SK-N-SH (cell line): Measurements from ENCODE around the gene C14orf119. TPM values are rescaled to one million over a fixed set of nuclear protein-coding genes. Genes with fewer than 3 reads are reported as not detected.

Source experiments
- CTCF ChIA-PET: fragments of 300-600, 350-600 bp; formaldehyde crosslinking; extraction: SDS; loops from one replicate; lab custom pipeline; 2021; lab: Yijun Ruan, JAX
- POLR2A ChIA-PET: fragments of 350-600 bp; sonication (Branson Sonifier 250); formaldehyde crosslinking; extraction: SDS; loops from one replicate; lab custom pipeline; 2020; ENCODE audit warnings: antibody characterized with exemption, inconsistent platforms; lab: Yijun Ruan, JAX
- DNase-seq: peaks from one replicate; pipeline ENCODE4 v3.0.0; 2012
- H2AFZ ChIP-seq: fragments of 200-600 bp; sonication (generic); 2 replicates; pipeline ENCODE4 v1.8.1; 2016; ENCODE audit warnings: antibody characterized with exemption, mild to moderate bottlenecking, low read depth
- H3F3A ChIP-seq: fragments of 200-600 bp; sonication (generic); replicated peaks from 2 replicates; pipeline ENCODE3; 2016; ENCODE audit warnings: antibody characterized with exemption, mild to moderate bottlenecking; ENCODE audit not compliant: insufficient read depth
- H3K27ac ChIP-seq, 2 experiments: fragments of 200-500 bp in 1 of 2; fragments of 200-600 bp in 1 of 2; sonication (Bioruptor generic) in 1 of 2; sonication (generic), shearing (Covaris generic) in 1 of 2; 2 replicates each; pipeline versions ENCODE4 v1.5.1 to v1.6.1; 2014 to 2016; ENCODE audit warnings: low read depth in 2 of 2, inconsistent platforms in 1 of 2, low read length in 1 of 2, mild to moderate bottlenecking in 1 of 2, mixed read lengths in 1 of 2
- H3K27me3 ChIP-seq: fragments of 200-600 bp; sonication (generic), shearing (Covaris generic); 2 replicates; pipeline ENCODE4 v1.6.1; 2016; ENCODE audit warnings: mixed run types; ENCODE audit not compliant: insufficient read depth
- H3K36me3 ChIP-seq, 2 experiments: fragments of 200-500 bp in 1 of 2; fragments of 200-600 bp in 1 of 2; sonication (Bioruptor generic) in 1 of 2; sonication (generic) in 1 of 2; replicated peaks in 1 of 2; 2 replicates each; pipeline versions ENCODE3 to v1.5.1; 2014 to 2016; ENCODE audit warnings: low read length in 1 of 2, mild to moderate bottlenecking in 1 of 2; ENCODE audit not compliant: insufficient read depth in 2 of 2, control insufficient read depth in 1 of 2
- H3K4me1 ChIP-seq, 2 experiments: fragments of 200-500 bp in 1 of 2; fragments of 200-600 bp in 1 of 2; sonication (Bioruptor generic) in 1 of 2; sonication (generic), shearing (Covaris generic) in 1 of 2; 2 replicates each; pipeline versions ENCODE4 v1.5.1 to v1.6.1; 2014 to 2016; ENCODE audit warnings: low read depth in 1 of 2, low read length in 1 of 2, mixed run types in 1 of 2; ENCODE audit not compliant: insufficient read depth in 2 of 2, control insufficient read depth in 1 of 2
- H3K4me2 ChIP-seq: fragments of 200-600 bp; sonication (generic), shearing (Covaris generic); 2 replicates; pipeline ENCODE4 v1.6.1; 2017; ENCODE audit warnings: mixed run types
- H3K4me3 ChIP-seq, 2 experiments: fragments of 200-500 bp in 1 of 2; fragments of 200-600 bp in 1 of 2; sonication (Bioruptor generic) in 1 of 2; sonication (generic), shearing (Covaris generic) in 1 of 2; 2 replicates each; pipeline versions ENCODE4 v1.5.1 to v1.8.1; 2014 to 2016; ENCODE audit warnings: low read depth in 2 of 2, inconsistent platforms in 1 of 2, low read length in 1 of 2, mild to moderate bottlenecking in 1 of 2, mixed read lengths in 1 of 2, moderate library complexity in 1 of 2
- H3K79me2 ChIP-seq: fragments of 200-600 bp; sonication (generic); 2 replicates; pipeline ENCODE4 v1.8.1; 2017; ENCODE audit warnings: mild to moderate bottlenecking; ENCODE audit not compliant: insufficient read depth
- H3K9ac ChIP-seq: fragments of 200-600 bp; sonication (generic); 2 replicates; pipeline ENCODE4 v1.6.1; 2017; ENCODE audit warnings: mixed run types
- H3K9me2 ChIP-seq: fragments of 200-600 bp; sonication (generic); 2 replicates; pipeline ENCODE4 v1.6.1; 2017; ENCODE audit warnings: mixed run types
- H3K9me3 ChIP-seq: fragments of 200-600 bp; sonication (generic); 2 replicates; pipeline ENCODE4 v1.6.1; 2017; ENCODE audit warnings: mixed run types, mild to moderate bottlenecking, moderate library complexity
- H4K20me1 ChIP-seq: fragments of 200-600 bp; sonication (generic); 2 replicates; pipeline ENCODE4 v1.6.1; 2017; ENCODE audit warnings: mild to moderate bottlenecking, mixed run types; ENCODE audit not compliant: insufficient read depth
- CHD2 ChIP-seq: fragments of 150-350 bp; IDR thresholded peaks from 2 replicates; pipeline ENCODE4 v1.6.1; 2018; ENCODE audit warnings: low read length; ENCODE audit not compliant: partially characterized antibody
- CTCF ChIP-seq: fragments of 200-600 bp; sonication (generic); IDR thresholded peaks from 2 replicates; pipeline ENCODE4 v1.6.1; 2017; ENCODE audit warnings: antibody characterized with exemption, mild to moderate bottlenecking, moderate library complexity
- ELF1 ChIP-seq: IDR thresholded peaks from 2 replicates; pipeline ENCODE4 v1.4.0; 2012
- FOSL2 ChIP-seq: IDR thresholded peaks from 2 replicates; pipeline ENCODE4 v1.4.0; 2012; ENCODE audit warnings: low read depth, mild to moderate bottlenecking, moderate library complexity, borderline replicate concordance
- FOXJ3 ChIP-seq: sonication (generic); formaldehyde crosslinking; IDR thresholded peaks from 2 replicates; pipeline ENCODE4 v1.5.1; 2020; ENCODE audit warnings: mild to moderate bottlenecking, missing genetic modification reagents
- FOXM1 ChIP-seq: IDR thresholded peaks from 2 replicates; pipeline ENCODE4 v1.4.0; 2012; ENCODE audit warnings: low read depth, mild to moderate bottlenecking
- GABPA ChIP-seq: IDR thresholded peaks from 2 replicates; pipeline ENCODE4 v1.4.0; 2012; ENCODE audit warnings: low read depth, mild to moderate bottlenecking
- JUND ChIP-seq: IDR thresholded peaks from 2 replicates; pipeline ENCODE4 v1.4.0; 2012
- MAX ChIP-seq: IDR thresholded peaks from 2 replicates; pipeline ENCODE4 v1.4.0; 2012; ENCODE audit warnings: low read depth
- MEF2A ChIP-seq: IDR thresholded peaks from 2 replicates; pipeline ENCODE4 v1.4.0; 2012; ENCODE audit warnings: low read depth, borderline replicate concordance
- MXI1 ChIP-seq: IDR thresholded peaks from 2 replicates; pipeline ENCODE4 v1.6.1; 2012; ENCODE audit warnings: mild to moderate bottlenecking, low read depth, low read length, improper control_type of control experiment
- NFIC ChIP-seq: IDR thresholded peaks from 2 replicates; pipeline ENCODE4 v1.4.0; 2012; ENCODE audit warnings: borderline replicate concordance
- NRF1 ChIP-seq: IDR thresholded peaks from 2 replicates; pipeline ENCODE4 v1.6.1; 2012; ENCODE audit warnings: low read depth, mild to moderate bottlenecking, low read length
- PBX3 ChIP-seq: IDR thresholded peaks from 2 replicates; pipeline ENCODE4; 2012
- POLR2AphosphoS5 ChIP-seq: IDR thresholded peaks from 2 replicates; pipeline ENCODE4 v1.6.1; 2012; ENCODE audit warnings: low read depth, low read length
- RAD21 ChIP-seq: IDR thresholded peaks from 2 replicates; pipeline ENCODE4 v1.6.1; 2012; ENCODE audit warnings: mild to moderate bottlenecking, low read length
- RCOR1 ChIP-seq: fragments of 150-350 bp; IDR thresholded peaks from 2 replicates; pipeline ENCODE4 v1.6.1; 2017; ENCODE audit warnings: antibody characterized with exemption, low read length
- REST ChIP-seq: IDR thresholded peaks from 2 replicates; pipeline ENCODE4 v1.6.1; 2012; ENCODE audit warnings: mild to moderate bottlenecking, low read depth, low read length, moderate library complexity
- RFX5 ChIP-seq: IDR thresholded peaks from 2 replicates; pipeline ENCODE4 v1.6.1; 2012; ENCODE audit warnings: mild to moderate bottlenecking, improper control_type of control experiment, low read length
- RXRA ChIP-seq: IDR thresholded peaks from 2 replicates; pipeline ENCODE4 v1.4.0; 2012; ENCODE audit warnings: low read depth, mild to moderate bottlenecking, borderline replicate concordance
- SIN3A ChIP-seq: IDR thresholded peaks from 2 replicates; pipeline ENCODE4 v1.6.1; 2012; ENCODE audit warnings: low read depth, mild to moderate bottlenecking, low read length, moderate library complexity, borderline replicate concordance
- TAF1 ChIP-seq: IDR thresholded peaks from 2 replicates; pipeline ENCODE4 v1.6.1; 2012; ENCODE audit warnings: low read depth, mild to moderate bottlenecking, low read length, moderate library complexity, borderline replicate concordance
- TCF12 ChIP-seq: IDR thresholded peaks from 2 replicates; pipeline ENCODE4 v1.4.0; 2012
- TEAD4 ChIP-seq: IDR thresholded peaks from 2 replicates; pipeline ENCODE4 v1.4.0; 2012; ENCODE audit warnings: mild to moderate bottlenecking, borderline replicate concordance; ENCODE audit not compliant: insufficient read depth
- YY1 ChIP-seq: IDR thresholded peaks from 2 replicates; pipeline ENCODE4 v1.4.0; 2012; ENCODE audit warnings: low read depth, mild to moderate bottlenecking
- ZBTB33 ChIP-seq: IDR thresholded peaks from 2 replicates; pipeline ENCODE4 v1.4.0; 2012; ENCODE audit warnings: low read depth, borderline replicate concordance
- WGBS: methylation state at CpG from one replicate; pipeline ENCODE4 v1.1.6; 2017; ENCODE audit warnings: low lambda C conversion rate; 5-methylcytosine and 5-hydroxymethylcytosine counted together
- polyA plus RNA-seq, 3 experiments: library from polyadenylated mRNA; depleted of rRNA; stranded (reverse); fragments of >200 nt; gene quantifications; 2 replicates each; pipeline ENCODE4 v1.2.3, GENCODE V29; 2012

The C14orf119 gene
- polyA plus RNA-seq, 1 of the 3 experiments (the other 2 are of a cell fraction): 55.2 TPM

GRCh38 chr14:23068789-23069412 lies 26.4 kb upstream of the C14orf119 start:
- Histone ChIP-seq H3K4me2 (peak overlapping the region; percentile 45; the same call in 1 of the 2 replicates), H3K9ac (no peak overlapping the region), H3K9me2 (no peaks in the 10 kb centered on the region), H3F3A (peaks cover 34% of the 10 kb centered on the region), H3K79me2 (peaks cover 68% of the 10 kb centered on the region), H3K4me3 (peak overlapping the region in 1 of 2 experiments; percentile 50; a peak in 1 of 4 replicates), H3K9me3 (no peaks in the 10 kb centered on the region), H3K27ac (peak overlapping the region; percentile 35 to 40; a peak in 3 of 4 replicates), H3K27me3 (no peaks in the 10 kb centered on the region), H4K20me1 (peaks cover 39% of the 10 kb centered on the region), H2AFZ (no peak overlapping the region), H3K4me1 (peaks cover 20 to 35% of the 10 kb centered on the region in 2 experiments), H3K36me3 (peaks cover 50 to 56% of the 10 kb centered on the region in 2 experiments)
- ChIA-PET POLR2A (interaction anchor here (0.8 to 1.8 kb wide), 4 partner anchors 10 to 83 kb away, joined by 3 to 11 read pairs (median 5); partner anchors contain the start of genes ACIN1 and C14orf119), CTCF (interaction anchor here (0.5 to 33.1 kb wide), 52 partner anchors 10 to 226 kb away, joined by 3 to 1566 read pairs (median 5); partner anchors contain the start of genes ACIN1, AJUBA, C14orf119 and CDH24)
- WGBS: 35% methylated on average over 8 of the region's 8 CpGs
- DNase-seq: peak; percentile 89
- peak; percentile 99 for TF ChIP-seq CTCF
- TF ChIP-seq FOSL2: no peak
- no peak for TF ChIP-seq FOXM1
- no peak for TF ChIP-seq NFIC
- no peak; the same call in 1 of the 2 replicates for TF ChIP-seq SIN3A
- TF ChIP-seq FOXJ3: no peak
- no peak for TF ChIP-seq JUND
- TF ChIP-seq ELF1: no peak
- peak; percentile 61; the same call in 1 of the 2 replicates for TF ChIP-seq MXI1
- no peak for TF ChIP-seq RFX5
- TF ChIP-seq CHD2: peak; percentile 64
- no peak for TF ChIP-seq NRF1
- TF ChIP-seq MAX: peak; percentile 67; the same call in 1 of the 2 replicates
- no peak for TF ChIP-seq RXRA
- TF ChIP-seq ZBTB33: no peak
- TF ChIP-seq TAF1: no peak
- TF ChIP-seq PBX3: no peak
- TF ChIP-seq TCF12: no peak
- TF ChIP-seq GABPA: no peak
- peak; percentile 61; the same call in 1 of the 2 replicates for TF ChIP-seq RCOR1
- peak; percentile 77 for TF ChIP-seq RAD21
- TF ChIP-seq YY1: no peak
- no peak for TF ChIP-seq MEF2A
- no peak for TF ChIP-seq POLR2AphosphoS5
- no peak for TF ChIP-seq TEAD4
- TF ChIP-seq REST: no peak
